Astrocyte (in vitro differentiated cells and primary cell): ENCODE measurements around the gene KSR2. TPM values are rescaled to one million over a fixed set of nuclear protein-coding genes. Genes with fewer than 3 reads are reported as not detected.

Experiments used
- DNase-seq: peaks from one replicate; pipeline ENCODE4 v3.0.0-alpha.2; 2010; ENCODE audit warnings: low read depth
- FAIRE-seq: peaks from 2 replicates; lab custom pipeline; 2011; peaks lifted over from hg19 to GRCh38; lab: Jason Lieb, UNC
- H2AFZ ChIP-seq: 2 replicates; pipeline ENCODE4 v1.6.0; 2012; ENCODE audit warnings: low read depth, low read length, inconsistent platforms
- H3K27ac ChIP-seq: 2 replicates; pipeline ENCODE4 v1.5.1; 2011; ENCODE audit warnings: low read depth, low read length, inconsistent platforms
- H3K27me3 ChIP-seq: 2 replicates; pipeline ENCODE4 v1.6.0; 2011; ENCODE audit warnings: low read length, inconsistent platforms; ENCODE audit not compliant: insufficient read depth
- H3K36me3 ChIP-seq: 2 replicates; pipeline ENCODE4 v1.5.1; 2011; ENCODE audit warnings: low read length, inconsistent platforms; ENCODE audit not compliant: insufficient read depth
- H3K4me1 ChIP-seq: 2 replicates; pipeline ENCODE4 v1.5.1; 2011; ENCODE audit warnings: low read length, inconsistent platforms; ENCODE audit not compliant: insufficient read depth
- H3K4me2 ChIP-seq: 2 replicates; pipeline ENCODE4 v1.6.0; 2012; ENCODE audit warnings: low read length, inconsistent platforms
- H3K4me3 ChIP-seq: 2 replicates; pipeline ENCODE4 v1.5.1; 2011; ENCODE audit warnings: low read depth, mild to moderate bottlenecking, low read length, inconsistent platforms; ENCODE audit not compliant: insufficient read depth
- H3K79me2 ChIP-seq: 2 replicates; pipeline ENCODE4 v1.6.0; 2012; ENCODE audit warnings: mild to moderate bottlenecking, low read length, inconsistent platforms; ENCODE audit not compliant: insufficient read depth
- H3K9ac ChIP-seq: 2 replicates; pipeline ENCODE4 v1.6.0; 2012; ENCODE audit warnings: mild to moderate bottlenecking, low read length, inconsistent platforms
- H3K9me3 ChIP-seq: 2 replicates; pipeline ENCODE4 v1.5.1; 2012; ENCODE audit warnings: low read depth, mild to moderate bottlenecking, low read length, inconsistent platforms; ENCODE audit not compliant: insufficient read depth
- H4K20me1 ChIP-seq: 2 replicates; pipeline ENCODE4 v1.6.0; 2012; ENCODE audit warnings: low read length, inconsistent platforms; ENCODE audit not compliant: insufficient read depth
- H3K27ac Mint-ChIP-seq: one replicate; pipeline ENCODE4 v1.8.0; 2021; ENCODE audit warnings: mild to moderate bottlenecking, mixed read lengths; ENCODE audit not compliant: unreplicated experiment
- H3K27me3 Mint-ChIP-seq: one replicate; pipeline ENCODE4 v1.8.0; 2021; ENCODE audit warnings: low read depth, mixed read lengths; ENCODE audit not compliant: unreplicated experiment
- H3K36me3 Mint-ChIP-seq: one replicate; pipeline ENCODE4 v1.8.0; 2021; ENCODE audit warnings: low read depth, mixed read lengths; ENCODE audit not compliant: unreplicated experiment
- H3K4me1 Mint-ChIP-seq: one replicate; pipeline ENCODE4 v1.8.0; 2021; ENCODE audit warnings: low read depth, mixed read lengths; ENCODE audit not compliant: unreplicated experiment
- H3K4me3 Mint-ChIP-seq: one replicate; pipeline ENCODE4 v1.8.0; 2021; ENCODE audit warnings: mild to moderate bottlenecking, moderate library complexity, mixed read lengths; ENCODE audit not compliant: unreplicated experiment
- H3K9me3 Mint-ChIP-seq: one replicate; pipeline ENCODE4 v1.8.0; 2021; ENCODE audit warnings: mild to moderate bottlenecking, mixed read lengths; ENCODE audit not compliant: unreplicated experiment
- CTCF ChIP-seq: IDR thresholded peaks from 2 replicates; pipeline ENCODE4 v1.5.1; 2011; ENCODE audit warnings: low read depth, mild to moderate bottlenecking, inconsistent platforms, low read length, moderate library complexity; ENCODE audit not compliant: insufficient read depth
- EZH2 ChIP-seq: IDR thresholded peaks from 2 replicates; pipeline ENCODE4 v1.6.1; 2012; ENCODE audit warnings: mild to moderate bottlenecking, low read length, inconsistent platforms; ENCODE audit not compliant: insufficient read depth
- total RNA-seq: library from RNA; stranded (reverse); gene quantifications from 2 replicates; pipeline ENCODE4 v1.2.1, GENCODE V29; 2021

The KSR2 gene
- total RNA-seq, 1 donor from 2014 or later, result 0.98 TPM

DNA sequence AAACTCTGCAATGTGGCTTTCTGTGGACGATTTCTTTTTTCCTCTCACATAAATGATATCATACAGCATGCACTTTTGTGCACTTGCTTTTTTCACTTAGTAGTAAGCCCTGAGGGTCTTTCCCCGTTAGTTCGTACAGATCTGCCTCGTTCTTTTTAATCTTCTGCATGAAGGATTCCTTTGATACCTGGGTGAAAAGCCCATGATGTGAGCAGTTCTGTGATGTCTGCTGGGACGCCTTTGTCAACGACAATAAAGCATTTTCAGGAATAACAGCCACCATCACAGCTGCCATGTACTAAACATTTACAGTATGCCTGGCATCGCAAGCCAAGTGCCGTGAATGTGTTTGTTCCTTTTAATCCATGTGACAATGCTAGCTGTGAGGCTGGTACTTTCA lies 99.2 kb downstream of the KSR2 start:
- Histone ChIP-seq H3K27ac (no peak overlapping the region), H3K36me3 (no peaks in the 10 kb centered on the region), H4K20me1 (no peaks in the 10 kb centered on the region), H3K4me2 (no peak overlapping the region), H3K4me3 (no peak overlapping the region), H3K9ac (no peak overlapping the region), H3K4me1 (no peaks in the 10 kb centered on the region), H3K79me2 (no peaks in the 10 kb centered on the region), H2AFZ (no peak overlapping the region), H3K27me3 (no peaks in the 10 kb centered on the region), H3K9me3 (no peaks in the 10 kb centered on the region)
- FAIRE-seq (no peak), DNase-seq (no peak)
- no peaks in the 10 kb centered on the region for H3K9me3 Mint-ChIP-seq
- H3K27me3 Mint-ChIP-seq, result no peaks in the 10 kb centered on the region
- TF ChIP-seq EZH2, result no peak
- no peak overlapping the region for H3K4me3 Mint-ChIP-seq
- H3K36me3 Mint-ChIP-seq, result no peaks in the 10 kb centered on the region
- no peak overlapping the region for H3K27ac Mint-ChIP-seq
- H3K4me1 Mint-ChIP-seq, result no peaks in the 10 kb centered on the region

GRCh38 chr12:117867348-117867747 lies 101.4 kb downstream of the KSR2 start:
- no peak for DNase-seq
- H3K36me3 Mint-ChIP-seq, result no peaks in the 10 kb centered on the region
- no peaks in the 10 kb centered on the region for H3K27me3 ChIP-seq
- no peak overlapping the region for H3K9ac ChIP-seq
- H3K4me1 Mint-ChIP-seq, result no peaks in the 10 kb centered on the region
- no peak overlapping the region for H2AFZ ChIP-seq
- H3K27me3 Mint-ChIP-seq, result peaks cover 2% of the 10 kb centered on the region
- no peak overlapping the region for H3K27ac Mint-ChIP-seq
- TF ChIP-seq CTCF (no peak), EZH2 (no peak)
- H4K20me1 ChIP-seq, result no peaks in the 10 kb centered on the region
- H3K4me2 ChIP-seq, result no peak overlapping the region
- no peak overlapping the region for H3K27ac ChIP-seq
- H3K36me3 ChIP-seq, result no peaks in the 10 kb centered on the region
- H3K79me2 ChIP-seq, result no peaks in the 10 kb centered on the region
- no peak overlapping the region for H3K4me3 ChIP-seq
- no peak for FAIRE-seq
- H3K4me3 Mint-ChIP-seq, result no peak overlapping the region
- H3K9me3 ChIP-seq, result no peaks in the 10 kb centered on the region
- no peaks in the 10 kb centered on the region for H3K4me1 ChIP-seq
- H3K9me3 Mint-ChIP-seq, result no peaks in the 10 kb centered on the region

- no peaks in the 10 kb centered on the region for H3K9me3 Mint-ChIP-seq
- FAIRE-seq, result no peak
Observed at GRCh38 chr12:117865505-117865904, 103.3 kb downstream of the KSR2 start.

More at GRCh38 chr12:117865505-117865904, 103.3 kb downstream of the KSR2 start:
- H3K4me3 Mint-ChIP-seq, result no peak overlapping the region
- Histone ChIP-seq H3K27ac (no peak overlapping the region), H4K20me1 (no peaks in the 10 kb centered on the region), H3K36me3 (no peaks in the 10 kb centered on the region), H3K4me2 (no peak overlapping the region), H3K9me3 (no peaks in the 10 kb centered on the region), H3K4me3 (no peak overlapping the region), H3K4me1 (no peaks in the 10 kb centered on the region), H3K79me2 (no peaks in the 10 kb centered on the region), H3K9ac (no peak overlapping the region), H2AFZ (no peak overlapping the region), H3K27me3 (no peaks in the 10 kb centered on the region)
- no peak for TF ChIP-seq EZH2
- TF ChIP-seq CTCF, result no peak
- no peaks in the 10 kb centered on the region for H3K36me3 Mint-ChIP-seq
- H3K4me1 Mint-ChIP-seq, result no peaks in the 10 kb centered on the region
- DNase-seq, result no peak
- peaks cover 2% of the 10 kb centered on the region for H3K27me3 Mint-ChIP-seq
- no peak overlapping the region for H3K27ac Mint-ChIP-seq
